Esophagus squamous epithelium (tissue), 4 donors: ENCODE data around the gene NCR1.

Experiments used
- CTCF ChIP-seq, 6 experiments: fragments of 450-650 bp in 4 of 6; fragments of 200-600 bp in 2 of 6; sonication (generic) in 2 of 6; IDR thresholded peaks; one replicate each; pipeline ENCODE4 v1.5.1; 2016 to 2019; ENCODE audit warnings: antibody characterized with exemption in 6 of 6, mild to moderate bottlenecking in 4 of 6, moderate library complexity in 4 of 6
- POLR2A ChIP-seq, 4 donors: fragments of 450-650 bp; IDR thresholded peaks; one replicate each; pipeline ENCODE4 v1.6.1; 2017; ENCODE audit warnings: antibody characterized with exemption in 4 of 4, mild to moderate bottlenecking in 4 of 4, moderate library complexity in 3 of 4

GRCh38 chr19:54888239-54888638 lies 17.7 kb upstream of the NCR1 start:
- TF ChIP-seq CTCF (IDR thresholded peaks at IDR 0.05): no peak
- no peak for TF ChIP-seq POLR2A (IDR thresholded peaks at IDR 0.05)
